C4-2B (cell line): ENCODE data around the gene KRT83.
A peak's percentile ranks its signal among the peaks of the same experiment; 100 is the strongest.

Source experiments
- H3K27ac ChIP-seq: fragments of 450-650 bp; 2 replicates; pipeline ENCODE4 v1.5.1; 2017
- CTCF ChIP-seq: fragments of 450-650 bp; conservative IDR thresholded peaks from 2 replicates; pipeline ENCODE4 v1.5.1; 2017; ENCODE audit warnings: mild to moderate bottlenecking
- ZFX ChIP-seq: fragments of 450-650 bp; IDR thresholded peaks from 2 replicates; pipeline ENCODE4 v1.6.1; 2017

Gene KRT83

GRCh38 chr12:52351196-52352059, 30.2 kb upstream of the KRT83 start:
- TF ChIP-seq ZFX (no peak), CTCF (no peak)
- H3K27ac ChIP-seq: no peak overlapping the region

GRCh38 chr12:52350786-52351185, 29.6 kb upstream of the KRT83 start:
- H3K27ac ChIP-seq: no peak overlapping the region
- TF ChIP-seq CTCF (no peak), ZFX (no peak)

GRCh38 chr12:52350021-52350620, 28.9 kb upstream of the KRT83 start:
- TF ChIP-seq ZFX (no peak), CTCF (no peak)
- no peak overlapping the region for H3K27ac ChIP-seq

GRCh38 chr12:52349196-52349595, 28.0 kb upstream of the KRT83 start:
- TF ChIP-seq ZFX: no peak
- H3K27ac ChIP-seq: no peak overlapping the region

- no peak overlapping the region for H3K27ac ChIP-seq
- TF ChIP-seq CTCF (no peak), ZFX (no peak)
Measured at GRCh38 chr12:52347551-52348510, 26.6 kb upstream of the KRT83 start.

- TF ChIP-seq ZFX (no peak), CTCF (no peak)
- H3K27ac ChIP-seq: no peak overlapping the region
Measured at GRCh38 chr12:52347016-52347415, 25.8 kb upstream of the KRT83 start.

- no peak for TF ChIP-seq ZFX
- H3K27ac ChIP-seq: no peak overlapping the region
Measured at GRCh38 chr12:52346593-52346992, 25.4 kb upstream of the KRT83 start.

- H3K27ac ChIP-seq: peak overlapping the region; percentile 7; the same call in 1 of the 2 replicates
Measured at GRCh38 chr12:52345041-52345440, 23.8 kb upstream of the KRT83 start.
